HepG2 (cell line): ENCODE data around the gene PRDM7. TPM values are rescaled to one million over a fixed set of nuclear protein-coding genes. Genes with fewer than 3 reads are reported as not detected.

Experiments used
- ARID2 ChIP-seq: sonication (generic); formaldehyde crosslinking; IDR thresholded peaks from 2 replicates; pipeline ENCODE4 v1.8.1; 2022; ENCODE audit warnings: mild to moderate bottlenecking, missing genetic modification reagents, borderline replicate concordance
- ATF7-NPFF ChIP-seq: sonication (generic); formaldehyde crosslinking; IDR thresholded peaks from 2 replicates; pipeline ENCODE4 v1.8.1; 2023; ENCODE audit warnings: mild to moderate bottlenecking, low read depth, missing genetic modification reagents, moderate library complexity
- CC2D1A ChIP-seq: sonication (generic); formaldehyde crosslinking; IDR thresholded peaks from 2 replicates; pipeline ENCODE4 v1.8.1; 2023; ENCODE audit warnings: mild to moderate bottlenecking, missing genetic modification reagents
- GPN1 ChIP-seq: sonication (generic); formaldehyde crosslinking; IDR thresholded peaks from 2 replicates; pipeline ENCODE4 v1.5.1; 2020; ENCODE audit warnings: missing genetic modification reagents, borderline replicate concordance
- HOXD1 ChIP-seq: sonication (generic); formaldehyde crosslinking; IDR thresholded peaks from 2 replicates; pipeline ENCODE4 v1.5.0; 2020; ENCODE audit warnings: missing genetic modification reagents
- IKZF1 ChIP-seq: fragments of 450-650 bp; IDR thresholded peaks from 2 replicates; pipeline ENCODE4 v1.7.1; 2016
- JUNB ChIP-seq: sonication (generic); formaldehyde crosslinking; IDR thresholded peaks from 2 replicates; pipeline ENCODE4 v1.8.0; 2022; ENCODE audit warnings: missing genetic modification reagents, mild to moderate bottlenecking, borderline replicate concordance
- POLR2G ChIP-seq: fragments of 200-400 bp; formaldehyde crosslinking; IDR thresholded peaks from 2 replicates; pipeline ENCODE4 v1.6.1; 2018; ENCODE audit warnings: mild to moderate bottlenecking, low read depth, low read length, moderate library complexity
- ZBTB40 ChIP-seq, 2 experiments: fragments of 450-650 bp in 1 of 2; sonication (generic) in 1 of 2; formaldehyde crosslinking in 1 of 2; IDR thresholded peaks; 2 replicates each; pipeline versions ENCODE4 v1.6.1 to v1.8.0; 2016 to 2022; ENCODE audit warnings: antibody characterized with exemption in 1 of 2, mild to moderate bottlenecking in 1 of 2, missing genetic modification reagents in 1 of 2
- ZBTB42 ChIP-seq: sonication (generic); formaldehyde crosslinking; IDR thresholded peaks from 2 replicates; pipeline ENCODE4 v1.5.0; 2020; ENCODE audit warnings: mild to moderate bottlenecking, missing genetic modification reagents
- ZGPAT ChIP-seq: IDR thresholded peaks from 2 replicates; pipeline ENCODE4 v1.6.1; 2016; ENCODE audit warnings: mild to moderate bottlenecking
- ZMYM3 ChIP-seq: sonication (generic); formaldehyde crosslinking; IDR thresholded peaks from 2 replicates; pipeline ENCODE4 v1.5.1; 2020; ENCODE audit warnings: mild to moderate bottlenecking, missing genetic modification reagents
- ZNF101 ChIP-seq: sonication (generic); formaldehyde crosslinking; IDR thresholded peaks from 2 replicates; pipeline ENCODE4 v1.4.0; 2020; ENCODE audit warnings: mild to moderate bottlenecking, low read depth, missing genetic modification reagents, borderline replicate concordance
- ZNF143 ChIP-seq: sonication (generic); formaldehyde crosslinking; IDR thresholded peaks from 2 replicates; pipeline ENCODE4 v1.4.0; 2020; ENCODE audit warnings: missing genetic modification reagents
- ZNF230 ChIP-seq: sonication (generic); formaldehyde crosslinking; IDR thresholded peaks from 2 replicates; pipeline ENCODE4 v1.4.0; 2020; ENCODE audit warnings: mild to moderate bottlenecking, missing genetic modification reagents
- ZNF34 ChIP-seq: sonication (generic); formaldehyde crosslinking; IDR thresholded peaks from 2 replicates; pipeline ENCODE4 v1.4.0; 2020; ENCODE audit warnings: mild to moderate bottlenecking, missing genetic modification reagents, borderline replicate concordance
- ZNF557 ChIP-seq: sonication (generic); formaldehyde crosslinking; IDR thresholded peaks from 2 replicates; pipeline ENCODE4 v1.4.0; 2020; ENCODE audit warnings: missing genetic modification reagents
- ZNF776 ChIP-seq: sonication (generic); formaldehyde crosslinking; IDR thresholded peaks from 2 replicates; pipeline ENCODE4 v1.4.0; 2020; ENCODE audit warnings: mild to moderate bottlenecking, missing genetic modification reagents
- ZNF839 ChIP-seq: sonication (generic); formaldehyde crosslinking; IDR thresholded peaks from 2 replicates; pipeline ENCODE4 v1.4.0; 2020; ENCODE audit warnings: missing genetic modification reagents, mild to moderate bottlenecking, borderline replicate concordance
- polyA plus RNA-seq, 8 experiments: library from polyadenylated mRNA; depleted of rRNA in 3 of 8; stranded (reverse) in 7 of 8; unstranded in 1 of 8; fragments of >200 nt; fragmentation: Illumina TruSeq in 4 of 8; extraction: Trizol in 4 of 8; gene quantifications; 2 replicates each; pipeline versions ENCODE4 v1.2.1 to v1.2.3, GENCODE V29; 2011 to 2016; ENCODE audit warnings: low read depth in 4 of 8, missing spikeins in 1 of 8, mixed read lengths in 1 of 8; ENCODE audit not compliant: insufficient read depth in 1 of 8
- total RNA-seq, 5 experiments: library from RNA; depleted of rRNA; stranded (reverse); fragments of >200 nt; fragmentation: Illumina TruSeq; extraction: Trizol; gene quantifications; 2 replicates each; pipeline ENCODE4 v1.2.3, GENCODE V29; 2016; ENCODE audit warnings: low read depth in 1 of 5

PRDM7 gene
- total and polyA plus RNA-seq, 2 of the 13 experiments (the other 11 are each of a cell fraction or from before 2014, with no cell fraction given), result not detected

- TF ChIP-seq ZNF143 (CRISPR knock-in tag) (0 out of 2 replicates have a peak, but pooled peaks have one; percentile 11), ZNF230 (CRISPR knock-in tag) (no peak), ZBTB42 (CRISPR knock-in tag) (0 out of 2 replicates have a peak, but pooled peaks have one; percentile 8), ATF7-NPFF (CRISPR knock-in tag) (peak; percentile 27; the same call in 1 of the 2 replicates), GPN1 (CRISPR knock-in tag) (no peak), ZNF776 (CRISPR knock-in tag) (no peak), ZNF34 (CRISPR knock-in tag) (0 out of 2 replicates have a peak, but pooled peaks have one; percentile 3), JUNB (no peak), ZNF101 (CRISPR knock-in tag) (no peak), CC2D1A (CRISPR knock-in tag) (peak; percentile 63; the same call in 1 of the 2 replicates), ZNF557 (no peak), ZMYM3 (CRISPR knock-in tag) (no peak), ZNF839 (CRISPR knock-in tag) (peak; percentile 15; the same call in 1 of the 2 replicates), ARID2 (0 out of 2 replicates have a peak, but pooled peaks have one; percentile 18), ZBTB40 (IDR thresholded peaks at IDR 0.05) (no peak), ZBTB40 (CRISPR knock-in tag; IDR thresholded peaks at IDR 0.05) (no peak), HOXD1 (CRISPR knock-in tag) (0 out of 2 replicates have a peak, but pooled peaks have one; percentile 36), ZGPAT (CRISPR knock-in tag) (no peak), IKZF1 (no peak), POLR2G (0 out of 2 replicates have a peak, but pooled peaks have one; percentile 10)
Observed at GRCh38 chr16:90046122-90046970, 30.8 kb downstream of the PRDM7 start (continued).
